Keratinocyte (primary cell): ENCODE measurements around the gene IWS1. TPM values are rescaled to one million over a fixed set of nuclear protein-coding genes. Genes with fewer than 3 reads are reported as not detected.
A peak's percentile ranks its signal among the peaks of the same experiment; 100 is the strongest.

Experiments used
- DNase-seq: peaks from one replicate; pipeline ENCODE4 v3.0.0-alpha.2; 2011; ENCODE audit warnings: low read depth, missing footprints, low spot score
- FAIRE-seq: peaks from 2 replicates; lab custom pipeline; 2011; peaks lifted over from hg19 to GRCh38; lab: Jason Lieb, UNC
- H2AFZ ChIP-seq: 2 replicates; pipeline ENCODE4 v1.6.0; 2012; ENCODE audit warnings: low read length, control low read depth, inconsistent platforms; ENCODE audit not compliant: control insufficient read depth
- H3K27ac ChIP-seq: 2 replicates; pipeline ENCODE4 v1.5.1; 2011; ENCODE audit warnings: low read length; ENCODE audit not compliant: control insufficient read depth, insufficient read depth
- H3K27me3 ChIP-seq: 3 replicates; pipeline ENCODE4 v1.6.0; 2011; ENCODE audit warnings: low read length; ENCODE audit not compliant: control insufficient read depth, insufficient read depth; ENCODE audit errors: extremely low read depth
- H3K36me3 ChIP-seq, 2 experiments: 2 replicates in 1 of 2; 3 replicates in 1 of 2; pipeline ENCODE4 v1.5.1; 2011; ENCODE audit warnings: low read length in 2 of 2, mild to moderate bottlenecking in 1 of 2; ENCODE audit not compliant: control insufficient read depth in 2 of 2, insufficient read depth in 2 of 2; ENCODE audit errors: extremely low read depth in 1 of 2
- H3K4me1 ChIP-seq: 3 replicates; pipeline ENCODE4 v1.5.1; 2011; ENCODE audit warnings: low read length; ENCODE audit not compliant: control insufficient read depth, insufficient read depth; ENCODE audit errors: extremely low read depth
- H3K4me2 ChIP-seq: 3 replicates; pipeline ENCODE4 v1.6.0; 2011; ENCODE audit warnings: low read depth, low read length; ENCODE audit not compliant: control insufficient read depth, insufficient read depth; ENCODE audit errors: extremely low read depth
- H3K4me3 ChIP-seq, 3 experiments: fragments of 200-600 bp in 1 of 3; sonication (generic) in 1 of 3; 2 replicates in 2 of 3; 3 replicates in 1 of 3; pipeline ENCODE4 v1.5.1; 2011 to 2016; ENCODE audit warnings: low read length in 3 of 3, mild to moderate bottlenecking in 3 of 3, control low read depth in 2 of 3, inconsistent platforms in 1 of 3, low read depth in 1 of 3, mixed read lengths in 1 of 3, mixed run types in 1 of 3, moderate library complexity in 1 of 3; ENCODE audit not compliant: control insufficient read depth in 2 of 3, insufficient read depth in 2 of 3; ENCODE audit errors: extremely low read depth in 1 of 3
- H3K79me2 ChIP-seq: 2 replicates; pipeline ENCODE4 v1.6.0; 2012; ENCODE audit warnings: low read length; ENCODE audit not compliant: control insufficient read depth, insufficient read depth
- H3K9ac ChIP-seq: 3 replicates; pipeline ENCODE4 v1.6.0; 2011; ENCODE audit warnings: low read length; ENCODE audit not compliant: control insufficient read depth, insufficient read depth; ENCODE audit errors: extremely low read depth
- H3K9me1 ChIP-seq: 3 replicates; pipeline ENCODE4 v1.6.0; 2011; ENCODE audit warnings: low read length; ENCODE audit not compliant: control insufficient read depth, insufficient read depth; ENCODE audit errors: extremely low read depth
- H3K9me3 ChIP-seq: 2 replicates; pipeline ENCODE4 v1.5.1; 2012; ENCODE audit warnings: low read depth, low read length; ENCODE audit not compliant: control insufficient read depth
- H4K20me1 ChIP-seq: 3 replicates; pipeline ENCODE4 v1.6.0; 2011; ENCODE audit warnings: low read length; ENCODE audit not compliant: control insufficient read depth, insufficient read depth; ENCODE audit errors: extremely low read depth
- CTCF ChIP-seq, 3 experiments: IDR thresholded peaks in 1 of 3; conservative IDR thresholded peaks in 1 of 3; optimal IDR thresholded peaks in 1 of 3; 2 replicates in 2 of 3; 3 replicates in 1 of 3; pipeline versions ENCODE3 to v1.5.1; 2011; ENCODE audit warnings: low read length in 3 of 3, mild to moderate bottlenecking in 3 of 3, moderate library complexity in 2 of 3, control low read depth in 1 of 3, inconsistent platforms in 1 of 3; ENCODE audit not compliant: insufficient read depth in 2 of 3; ENCODE audit errors: extremely low read depth in 1 of 3
- EZH2 ChIP-seq: IDR thresholded peaks from one replicate; pipeline ENCODE4 v1.6.1; 2012; ENCODE audit warnings: inconsistent platforms, mild to moderate bottlenecking, low read length, moderate library complexity
- dilution Hi-C: fragments of 300-500 bp; cut with MboI; formaldehyde crosslinking; loops from one replicate; pipeline ENCODE4 v1.7.0; 2020; ENCODE audit warnings: low sequenced_read_pairs; ENCODE audit not compliant: extremely low pct_ligation_motif_present
- polyA minus RNA-seq, 3 experiments: library from RNA; depleted of rRNA, polyadenylated mRNA; stranded (reverse); fragments of >200 nt; gene quantifications; 1 replicate in 1 of 3; 2 replicates in 1 of 3; 3 replicates in 1 of 3; pipeline ENCODE4 v1.2.3, GENCODE V29; 2011
- polyA plus RNA-seq, 5 experiments: library from polyadenylated mRNA; depleted of rRNA in 3 of 5; stranded (reverse) in 3 of 5; stranded (forward) in 1 of 5; unstranded in 1 of 5; fragments of >200 nt; gene quantifications; 1 replicate in 1 of 5; 2 replicates in 3 of 5; 3 replicates in 1 of 5; pipeline versions ENCODE4 v1.2.1 to v1.2.3, GENCODE V29; 2011 to 2012; ENCODE audit warnings: missing spikeins in 2 of 5, low read depth in 1 of 5, low replicate concordance in 1 of 5

IWS1 gene
- 34.8 to 52.0 TPM (median 50.3 TPM) in 3 replicates for polyA plus RNA-seq
- polyA plus RNA-seq (2011; ENCODE audit: low read depth) = 104 TPM
- 33.7 and 49.1 TPM in 2 replicates for polyA plus RNA-seq (2011; cell fraction: cytosol; rRNA removed)
- polyA plus RNA-seq (2011; cell fraction: nucleus; rRNA removed) = 73.8 and 77.6 TPM in 2 replicates
- polyA plus RNA-seq (2012; ENCODE audit: low replicate concordance) = 39.4 and 42.1 TPM in 2 replicates
- 9.0 to 37.7 TPM (median 19.2 TPM) in 3 replicates for polyA minus RNA-seq
- 35.9 TPM for polyA minus RNA-seq (2011; cell fraction: cytosol; rRNA and poly(A)+ RNA removed)
- polyA minus RNA-seq (2011; cell fraction: nucleus; rRNA and poly(A)+ RNA removed) = 24.9 and 42.1 TPM in 2 replicates

- Histone ChIP-seq H3K9me3 (no peaks in the 10 kb centered on the region), H3K27me3 (no peaks in the 10 kb centered on the region), H3K79me2 (peaks cover 48% of the 10 kb centered on the region), H3K36me3 (peaks cover 5 to 7% of the 10 kb centered on the region in 2 experiments), H3K4me1 (peaks cover 22% of the 10 kb centered on the region), H3K9ac (peak within 1 kb of the TSS; percentile 98), H3K4me2 (peak within 1 kb of the TSS; percentile 100), H2AFZ (peak within 1 kb of the TSS; percentile 97), H3K9me1 (no peaks in the 10 kb centered on the region), H3K4me3 (peak within 1 kb of the TSS; percentile 85 to 96 (median 93)), H3K27ac (peak within 1 kb of the TSS; percentile 100), H4K20me1 (no peaks in the 10 kb centered on the region)
- dilution Hi-C loops = no loop called here
- TF ChIP-seq CTCF (optimal IDR thresholded peaks at IDR 0.05 in 1 of 3, IDR thresholded peaks at IDR 0.05 in 1 of 3, conservative IDR thresholded peaks at IDR 0.05 in 1 of 3; ENCODE audit: extremely low read depth in 1 of 3, insufficient read depth in 2 of 3, low read length in 3 of 3) = peak in 2 of 3 experiments; percentile 21 to 46
- no peak for TF ChIP-seq EZH2
- no peak for DNase-seq
- FAIRE-seq = peak; percentile 63
Observed at GRCh38 chr2:127526132-127527000, at the start of gene IWS1. TSS of gene IWS1 (minus strand) at chr2:127526489. CDS start at chr2:127526208, 281 bp downstream.

- no peak overlapping the region for H3K4me3 ChIP-seq
- no peak for DNase-seq
- dilution Hi-C loops = loop anchor here (25.0 kb wide), 1 partner anchor 111 kb away; the partner anchor contains the start of gene LIMS2
- TF ChIP-seq EZH2 (no peak), CTCF (optimal IDR thresholded peaks at IDR 0.05 in 1 of 3, IDR thresholded peaks at IDR 0.05 in 1 of 3, conservative IDR thresholded peaks at IDR 0.05 in 1 of 3; ENCODE audit: extremely low read depth in 1 of 3, insufficient read depth in 2 of 3, low read length in 3 of 3) (no peak)
- no peaks in the 10 kb centered on the region for H4K20me1 ChIP-seq
- H3K4me1 ChIP-seq = peaks cover 9% of the 10 kb centered on the region
- no peaks in the 10 kb centered on the region for H3K9me1 ChIP-seq
- H3K79me2 ChIP-seq = no peaks in the 10 kb centered on the region
- H3K27me3 ChIP-seq = no peaks in the 10 kb centered on the region
- no peaks in the 10 kb centered on the region for H3K9me3 ChIP-seq
- no peak for FAIRE-seq
- no peak overlapping the region for H3K9ac ChIP-seq
- H3K27ac ChIP-seq = no peak overlapping the region
- H3K4me2 ChIP-seq = no peak overlapping the region
- H3K36me3 ChIP-seq = no peaks in the 10 kb centered on the region
- H2AFZ ChIP-seq = peak overlapping the region; percentile 7
Observed at GRCh38 chr2:127575941-127576432, 49.7 kb upstream of the IWS1 start.
